Measurements from ENCODE around the gene FAM184A. TPM values are rescaled to one million over a fixed set of nuclear protein-coding genes. Genes with fewer than 3 reads are reported as not detected.

Gene FAM184A
- total and polyA plus RNA-seq, 2 of the 8 experiments (the other 6 are each of a cell fraction or from before 2014, with no cell fraction given) = 6.3 to 11.3 TPM

DNA sequence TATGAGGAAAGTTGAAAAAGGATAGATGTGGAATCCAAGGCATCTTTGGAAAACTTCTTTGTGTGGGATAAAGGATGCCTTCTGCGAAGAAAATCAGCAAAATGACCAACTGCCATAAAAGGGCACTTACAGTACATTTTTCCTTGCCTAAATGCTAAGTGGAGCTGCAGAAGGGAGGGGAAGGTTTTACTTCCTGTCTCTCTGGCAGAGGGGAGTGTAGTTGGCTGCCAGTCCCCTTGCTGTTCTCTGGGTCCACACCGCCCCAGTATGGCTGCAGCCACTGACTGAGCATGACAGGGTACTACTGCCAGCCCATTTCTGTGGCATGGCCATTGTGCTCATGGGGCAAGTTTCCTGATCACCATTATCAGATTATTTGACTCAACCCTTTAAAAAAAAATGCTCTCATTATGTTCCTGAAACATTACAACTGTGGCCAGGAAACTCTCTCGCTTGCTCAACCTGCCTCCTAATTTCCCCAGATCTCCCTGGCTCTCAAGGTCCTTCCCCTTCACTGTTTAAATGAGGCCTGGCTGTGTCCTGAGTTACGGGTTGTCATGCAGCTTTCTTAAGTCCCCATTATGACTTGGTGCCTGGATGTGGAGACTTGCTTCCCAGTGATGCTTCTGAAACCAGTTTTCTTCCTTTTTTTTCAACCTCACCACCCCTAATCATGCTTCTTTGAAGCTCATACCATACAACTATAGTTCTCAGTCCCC lies 34.5 kb upstream of the FAM184A start:
- Histone ChIP-seq H2BK20ac (ENCODE audit: low read length) (no peak overlapping the region), H2AFZ (ENCODE audit: low read length) (peak overlapping the region; percentile 71), H3K9me3 (ENCODE audit: insufficient read depth in 2 of 2, low read depth in 1 of 2, low read length in 1 of 2) (no peaks in the 10 kb centered on the region), H3K9ac (replicated peaks in 1 of 4; ENCODE audit: extremely low read depth in 1 of 4, low read depth in 3 of 4, low read length in 3 of 4) (no peak overlapping the region), H2AK5ac (ENCODE audit: low read depth, low read length) (no peak overlapping the region), H4K8ac (ENCODE audit: extremely low read depth, insufficient read depth, low read length) (no peak overlapping the region; the same call in 1 of the 2 replicates), H3K27ac (ENCODE audit: low read depth, low read length) (no peak overlapping the region), H4K20me1 (replicated peaks in 1 of 2; ENCODE audit: control insufficient read depth in 1 of 2, insufficient read depth in 2 of 2, low read length in 2 of 2) (no peaks in the 10 kb centered on the region), H3K4ac (replicated peaks; ENCODE audit: insufficient read length, low read depth, low read length) (no peak overlapping the region), H4K5ac (ENCODE audit: insufficient read length, low read depth, low read length) (no peak overlapping the region), H3K79me2 (ENCODE audit: control insufficient read depth in 1 of 2, insufficient read depth in 2 of 2, low read length in 2 of 2) (no peaks in the 10 kb centered on the region), H3K27me3 (replicated peaks in 1 of 4; ENCODE audit: control insufficient read depth in 3 of 4, extremely low read depth in 1 of 4, insufficient read depth in 3 of 4, low read length in 3 of 4) (peaks cover 0 to 2% (median under 1%) of the 10 kb centered on the region in 4 experiments; a peak in 2 of 7 replicates), H3K79me1 (ENCODE audit: low read depth, low read length) (no peaks in the 10 kb centered on the region), H3K4me2 (ENCODE audit: insufficient read depth in 1 of 2, low read depth in 2 of 2, low read length in 2 of 2) (no peak overlapping the region), H3K56ac (replicated peaks; ENCODE audit: insufficient read length, low read depth, low read length) (no peak overlapping the region), H2BK5ac (ENCODE audit: low read depth, low read length) (no peak overlapping the region), H3K18ac (ENCODE audit: extremely low read depth, low read length) (no peak overlapping the region), H3K23me2 (ENCODE audit: low read depth, low read length) (no peaks in the 10 kb centered on the region), H3K4me1 (replicated peaks in 1 of 4; ENCODE audit: control insufficient read depth in 3 of 4, insufficient read depth in 4 of 4, low read length in 3 of 4) (peaks cover 0 to 2% (median 0%) of the 10 kb centered on the region in 4 experiments; a peak in 3 of 7 replicates), H3K23ac (ENCODE audit: insufficient read length) (no peak overlapping the region), H2BK120ac (replicated peaks; ENCODE audit: low read depth, low read length) (no peak overlapping the region), H4K91ac (replicated peaks; ENCODE audit: insufficient read length, low read length) (no peak overlapping the region), H3K4me3 (ENCODE audit: extremely low read depth in 1 of 4, insufficient read depth in 2 of 4, low read depth in 3 of 4, low read length in 4 of 4) (no peak overlapping the region), H2BK15ac (ENCODE audit: low read length) (no peak overlapping the region), H2BK12ac (ENCODE audit: low read depth, low read length) (0 out of 2 replicates have a peak overlapping the region, but pooled peaks have one; percentile 11), H3K36me3 (ENCODE audit: control insufficient read depth in 2 of 4, insufficient read depth in 4 of 4, low read length in 3 of 4) (no peaks in the 10 kb centered on the region), H3K14ac (ENCODE audit: insufficient read length) (no peak overlapping the region)
- ChIA-PET CTCF (ENCODE audit: partially characterized antibody) (interaction anchor here (0.8 to 10.9 kb wide), 6 partner anchors 10 to 149 kb away, joined by 3 to 146 read pairs (median 4); no protein-coding TSS in a partner anchor), POLR2A (ENCODE audit: partially characterized antibody) (no interaction called here)
- no peak for TF ChIP-seq SUZ12 (IDR thresholded peaks at IDR 0.05; ENCODE audit: low read length)
- no peak for TF ChIP-seq TEAD4 (IDR thresholded peaks at IDR 0.05; ENCODE audit: low read depth, low read length)
- TF ChIP-seq SP4 (IDR thresholded peaks at IDR 0.05; ENCODE audit: low read length) = no peak
- peak; percentile 28 for FAIRE-seq
- DNase-seq (ENCODE audit: low read depth in 1 of 2, low spot score in 2 of 2) = no peak
- WGBS, 2 experiments (ENCODE audit: extremely low coverage in 1 of 2, insufficient coverage in 1 of 2, insufficient read length in 1 of 2, insufficient replicate concordance in 2 of 2, low coverage in 1 of 2, low lambda C conversion rate in 2 of 2, missing lambda C conversion rate in 1 of 2) = 79% methylated on average over 4 of the region's 4 CpGs; no CpG with 5 or more reads in 1 of the 2 experiments
